Measurements from ENCODE around the gene BLACAT1.

GRCh38 chr1:205410581-205411298 lies 45.1 kb downstream of the BLACAT1 start:
- TF ChIP-seq RXRA (IDR thresholded peaks at IDR 0.05; ENCODE audit: borderline replicate concordance, low read depth): no peak
- no peak for TF ChIP-seq USF2 (IDR thresholded peaks at IDR 0.05; ENCODE audit: borderline replicate concordance, low read depth, low read length)
- no peak for TF ChIP-seq GABPA (IDR thresholded peaks at IDR 0.05; ENCODE audit: low read depth)
- TF ChIP-seq MEF2A (IDR thresholded peaks at IDR 0.05; ENCODE audit: borderline replicate concordance, low read depth): no peak
- TF ChIP-seq CTCF (IDR thresholded peaks at IDR 0.05): no peak
- no peak for TF ChIP-seq ZBTB33 (IDR thresholded peaks at IDR 0.05; ENCODE audit: borderline replicate concordance, low read depth)
- TF ChIP-seq FOXM1 (IDR thresholded peaks at IDR 0.05; ENCODE audit: low read depth): no peak
